ENCODE results near the gene MS4A18.

GRCh38 chr11:60777572-60777971 is 53.1 kb downstream of the MS4A18 start:
- TF ChIP-seq CTCF (IDR thresholded peaks at IDR 0.05 in 2 of 3, conservative IDR thresholded peaks at IDR 0.05 in 1 of 3; ENCODE audit: borderline replicate concordance in 1 of 3, insufficient read depth in 1 of 3, low read depth in 2 of 3, low read length in 2 of 3), result no peak
- TF ChIP-seq POLR2A (IDR thresholded peaks at IDR 0.05; ENCODE audit: borderline replicate concordance, extremely low read depth, insufficient read depth, insufficient read length), result no peak
- TF ChIP-seq ELF1 (IDR thresholded peaks at IDR 0.05; ENCODE audit: borderline replicate concordance, low read depth), result no peak
- TF ChIP-seq POLR2AphosphoS5 (IDR thresholded peaks at IDR 0.05; ENCODE audit: low read depth, low read length), result no peak
- TF ChIP-seq MAX (IDR thresholded peaks at IDR 0.05), result no peak
- TF ChIP-seq EZH2phosphoT487 (IDR thresholded peaks at IDR 0.05; ENCODE audit: borderline replicate concordance), result no peak
- TF ChIP-seq YY1 (IDR thresholded peaks at IDR 0.05; ENCODE audit: extremely low read depth, insufficient replicate concordance, low read depth, low read length), result no peak
- TF ChIP-seq SP1 (IDR thresholded peaks at IDR 0.05; ENCODE audit: low read depth), result no peak
- no peak for TF ChIP-seq EZH2 (IDR thresholded peaks at IDR 0.05)
- no peak for TF ChIP-seq EGR1 (IDR thresholded peaks at IDR 0.05; ENCODE audit: low read depth)
- no peak for TF ChIP-seq FOSL1 (IDR thresholded peaks at IDR 0.05; ENCODE audit: low read depth)

All from HCT116 (cell line).